Stomach (tissue), 9 donors: Measurements from ENCODE around the gene SPRR1A. TPM values are rescaled to one million over a fixed set of nuclear protein-coding genes. Genes with fewer than 3 reads are reported as not detected.

Source experiments
- DNase-seq, 2 donors: peaks; one replicate each; pipeline versions ENCODE4 v3.0.0 to v3.0.0-alpha.2; 2013 to 2019
- H3K27ac ChIP-seq, 5 donors: fragments of 200-600 bp in 4 of 5; sonication (generic) in 4 of 5; one replicate each; pipeline ENCODE4 v1.5.1; 2013 to 2019; ENCODE audit warnings: mild to moderate bottlenecking in 1 of 5, moderate library complexity in 1 of 5
- H3K27me3 ChIP-seq, 3 donors: fragments of 200-600 bp; sonication (generic); one replicate each; pipeline ENCODE4 v1.5.1; 2017 to 2019; ENCODE audit warnings: mixed run types in 1 of 3
- H3K36me3 ChIP-seq, 4 donors: fragments of 200-600 bp; sonication (generic); 1 replicate in 3 of 4; 2 replicates in 1 of 4; pipeline ENCODE4 v1.5.1; 2016 to 2019
- H3K4me1 ChIP-seq, 4 donors: fragments of 200-600 bp; sonication (generic); one replicate each; pipeline ENCODE4 v1.5.1; 2016 to 2019
- H3K4me3 ChIP-seq, 4 donors: fragments of 200-600 bp; sonication (generic) in 3 of 4; one replicate each; pipeline ENCODE4 v1.5.1; 2016 to 2019; ENCODE audit warnings: mild to moderate bottlenecking in 1 of 4
- H3K9me3 ChIP-seq, 4 donors: fragments of 200-600 bp; sonication (generic); one replicate each; pipeline ENCODE4 v1.5.1; 2016 to 2019
- CTCF ChIP-seq, 7 experiments: fragments of 450-650 bp in 4 of 7; fragments of 200-600 bp in 3 of 7; sonication (generic) in 3 of 7; IDR thresholded peaks; one replicate each; pipeline ENCODE4 v1.5.1; 2016 to 2019; ENCODE audit warnings: antibody characterized with exemption in 7 of 7, control low read depth in 2 of 7, mild to moderate bottlenecking in 1 of 7
- EP300 ChIP-seq: sonication (generic); formaldehyde crosslinking; IDR thresholded peaks from one replicate; pipeline ENCODE4 v1.6.1; 2017; ENCODE audit warnings: antibody characterized with exemption
- POLR2A ChIP-seq, 4 donors: fragments of 450-650 bp; IDR thresholded peaks; one replicate each; pipeline ENCODE4 v1.6.1; 2016; ENCODE audit warnings: antibody characterized with exemption in 4 of 4, control low read depth in 2 of 4, mild to moderate bottlenecking in 1 of 4, moderate library complexity in 1 of 4
- POLR2AphosphoS5 ChIP-seq, 3 donors: sonication (generic); formaldehyde crosslinking; IDR thresholded peaks; one replicate each; pipeline ENCODE4 v1.6.1; 2016; ENCODE audit warnings: antibody characterized with exemption in 3 of 3
- WGBS, 5 donors: extraction: QIAGEN DNeasy Blood & Tissue Kit in 3 of 5; methylation state at CpG; one replicate each; pipeline versions ENCODE4 v1.1.5 to v1.1.7; 2013 to 2018; 5-methylcytosine and 5-hydroxymethylcytosine counted together
- intact Hi-C: fragments of 100-400 bp; cut with DNase I; formaldehyde crosslinking; loops from one replicate; pipeline ENCODE4 v1.15.1; 2023; ENCODE audit warnings: low total_unique reads
- polyA plus RNA-seq, 3 donors: library from polyadenylated mRNA; stranded (reverse); fragments of 200-250 nt; gene quantifications; one replicate each; pipeline ENCODE4 v1.2.3, GENCODE V29; 2013
- total RNA-seq, 5 donors: library from RNA; depleted of rRNA; stranded (reverse); fragments of >200 nt; gene quantifications; one replicate each; pipeline versions ENCODE4 v1.1.0 to v1.2.3, GENCODE V29; 2014 to 2016
- donor health status: healthy with polysubstance abuse.
- donor health status: Bipolar disorder and iron deficiency.
- donor health status: healthy.

The SPRR1A gene
- total and polyA plus RNA-seq, 8 donors = 123 TPM; not detected in 7

GRCh38 chr1:152976688-152977087 lies 7.2 kb upstream of the SPRR1A start:
- DNase-seq = no peak
- Histone ChIP-seq H3K9me3 (no peaks in the 10 kb centered on the region), H3K4me3 (no peak overlapping the region), H3K4me1 (no peaks in the 10 kb centered on the region), H3K27ac (no peak overlapping the region), H3K27me3 (peaks cover 0 to 3% (median 0%) of the 10 kb centered on the region in 3 donors), H3K36me3 (no peaks in the 10 kb centered on the region)
- 73 to 87% (median 83%) methylated on average over 1 of the region's 1 CpG for WGBS, 5 donors
- no peak for TF ChIP-seq CTCF (IDR thresholded peaks at IDR 0.05)
- intact Hi-C loops = no loop called here

- no peak for TF ChIP-seq CTCF (IDR thresholded peaks at IDR 0.05)
- H3K36me3 ChIP-seq = no peaks in the 10 kb centered on the region
- no peaks in the 10 kb centered on the region for H3K4me1 ChIP-seq
- DNase-seq = no peak
- no peaks in the 10 kb centered on the region for H3K9me3 ChIP-seq
- no peak overlapping the region for H3K4me3 ChIP-seq
- intact Hi-C loops = no loop called here
- no peak overlapping the region for H3K27ac ChIP-seq
- H3K27me3 ChIP-seq = peaks cover 0 to 3% (median 0%) of the 10 kb centered on the region in 3 donors
Observed at GRCh38 chr1:152977614-152978013, 6.3 kb upstream of the SPRR1A start.

GRCh38 chr1:152980676-152981075 lies 3.2 kb upstream of the SPRR1A start:
- intact Hi-C loops = no loop called here
- WGBS, 5 donors = 60 to 83% (median 70%) methylated on average over 1 of the region's 1 CpG
- H3K4me1 ChIP-seq = no peaks in the 10 kb centered on the region
- no peaks in the 10 kb centered on the region for H3K36me3 ChIP-seq
- H3K27ac ChIP-seq = no peak overlapping the region
- H3K4me3 ChIP-seq = no peak overlapping the region
- peaks cover 0 to 18% (median 0%) of the 10 kb centered on the region in 3 donors for H3K27me3 ChIP-seq
- no peak for DNase-seq
- no peaks in the 10 kb centered on the region for H3K9me3 ChIP-seq
- no peak for TF ChIP-seq POLR2AphosphoS5 (IDR thresholded peaks at IDR 0.05)
- TF ChIP-seq CTCF (IDR thresholded peaks at IDR 0.05) = no peak
- TF ChIP-seq POLR2A (IDR thresholded peaks at IDR 0.05) = no peak
- no peak for TF ChIP-seq EP300

- H3K4me3 ChIP-seq = no peak overlapping the region
- intact Hi-C loops = no loop called here
- WGBS, 5 donors = 49 to 72% (median 62%) methylated on average over 6 of the region's 6 CpGs
- H3K27me3 ChIP-seq = peaks cover 0 to 20% (median 0%) of the 10 kb centered on the region in 3 donors
- H3K27ac ChIP-seq = no peak overlapping the region
- no peaks in the 10 kb centered on the region for H3K36me3 ChIP-seq
- no peak for TF ChIP-seq EP300
- no peak for TF ChIP-seq POLR2A (IDR thresholded peaks at IDR 0.05)
- no peak for TF ChIP-seq CTCF (IDR thresholded peaks at IDR 0.05)
- no peak for TF ChIP-seq POLR2AphosphoS5 (IDR thresholded peaks at IDR 0.05)
- H3K9me3 ChIP-seq = no peaks in the 10 kb centered on the region
- DNase-seq = no peak
- H3K4me1 ChIP-seq = no peaks in the 10 kb centered on the region
Observed at GRCh38 chr1:152981146-152981871, 2.6 kb upstream of the SPRR1A start.
